Stimulated activated CD8-positive, alpha-beta memory T cell treated with anti-CD3 and anti-CD28 coated beads, Interleukin-15, amount 100 ng/mL, for 1 hour (primary cell): Measurements from ENCODE around the gene FGF3.
A peak's percentile ranks its signal among the peaks of the same experiment; 100 is the strongest.

Experiments used
- DNase-seq: peaks from one replicate; pipeline ENCODE4 v3.0.0-alpha.2; 2020; ENCODE audit warnings: low read depth

Gene FGF3

DNA sequence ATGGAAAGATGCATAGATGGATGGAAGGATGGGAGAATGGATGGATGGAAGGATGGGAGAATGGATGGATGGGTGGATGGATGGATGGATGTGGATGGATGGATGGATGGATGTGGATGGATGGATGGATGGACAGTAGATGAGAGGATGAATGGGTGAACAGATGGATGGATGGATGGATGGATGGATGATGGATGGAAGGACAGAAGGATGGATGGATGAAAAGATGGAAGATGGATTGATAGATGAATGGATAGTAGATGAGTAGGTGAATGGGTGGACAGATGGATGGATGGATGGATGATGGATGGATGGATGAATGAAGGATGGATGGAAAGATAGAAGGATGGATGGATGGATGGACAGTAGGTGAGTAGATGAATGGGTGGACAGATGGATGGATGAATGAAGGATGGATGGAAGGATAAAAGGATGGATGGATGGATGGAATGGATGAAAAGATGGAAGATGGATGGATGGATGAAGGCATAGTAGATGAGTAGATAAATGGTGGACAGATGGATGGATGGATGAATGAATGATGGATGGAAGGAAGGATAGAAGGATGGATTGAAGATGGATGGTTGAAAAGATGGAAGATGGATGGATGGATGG is 15.5 kb downstream of the FGF3 start:
- no peak for DNase-seq

DNA sequence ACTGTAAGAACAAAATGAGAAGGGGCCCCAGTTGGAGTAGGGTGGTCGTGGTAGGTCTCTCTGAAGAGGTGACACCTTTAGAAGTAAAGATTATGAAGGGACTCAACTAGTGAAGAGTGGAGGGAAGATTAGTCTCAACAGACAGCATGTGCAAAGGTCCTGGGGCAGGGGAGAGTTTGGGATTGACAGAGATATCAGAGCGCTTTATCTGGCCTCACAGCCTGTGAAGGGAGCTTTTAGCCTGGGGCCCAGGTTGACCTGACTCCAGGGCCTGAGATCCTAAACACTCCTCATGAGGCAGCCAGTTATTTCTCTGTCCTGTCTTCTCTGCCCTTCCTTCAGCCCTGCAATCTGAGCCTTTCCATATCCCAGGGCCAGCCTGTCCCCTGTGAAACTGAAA is 16.2 kb downstream of the FGF3 start:
- DNase-seq = no peak

DNA sequence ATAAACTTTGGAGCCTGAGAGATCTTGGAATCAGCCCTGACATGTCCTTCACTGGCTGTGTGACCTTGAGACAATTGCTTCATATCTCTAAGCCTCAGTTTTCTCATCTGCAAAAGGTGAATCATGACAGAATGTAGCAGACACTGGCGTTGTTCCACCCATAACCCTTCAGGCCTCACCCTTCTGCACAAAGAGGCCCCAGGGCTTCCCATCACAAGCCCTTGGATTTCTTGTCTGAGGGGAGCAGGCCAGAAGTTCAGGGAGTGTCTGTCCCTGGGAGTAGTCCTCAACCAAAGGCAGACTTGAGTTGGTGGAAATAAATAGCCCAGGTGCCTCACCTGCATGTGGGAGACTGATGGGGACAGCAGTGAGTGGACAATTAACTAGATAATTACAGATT is 16.6 kb downstream of the FGF3 start:
- DNase-seq = no peak

DNA sequence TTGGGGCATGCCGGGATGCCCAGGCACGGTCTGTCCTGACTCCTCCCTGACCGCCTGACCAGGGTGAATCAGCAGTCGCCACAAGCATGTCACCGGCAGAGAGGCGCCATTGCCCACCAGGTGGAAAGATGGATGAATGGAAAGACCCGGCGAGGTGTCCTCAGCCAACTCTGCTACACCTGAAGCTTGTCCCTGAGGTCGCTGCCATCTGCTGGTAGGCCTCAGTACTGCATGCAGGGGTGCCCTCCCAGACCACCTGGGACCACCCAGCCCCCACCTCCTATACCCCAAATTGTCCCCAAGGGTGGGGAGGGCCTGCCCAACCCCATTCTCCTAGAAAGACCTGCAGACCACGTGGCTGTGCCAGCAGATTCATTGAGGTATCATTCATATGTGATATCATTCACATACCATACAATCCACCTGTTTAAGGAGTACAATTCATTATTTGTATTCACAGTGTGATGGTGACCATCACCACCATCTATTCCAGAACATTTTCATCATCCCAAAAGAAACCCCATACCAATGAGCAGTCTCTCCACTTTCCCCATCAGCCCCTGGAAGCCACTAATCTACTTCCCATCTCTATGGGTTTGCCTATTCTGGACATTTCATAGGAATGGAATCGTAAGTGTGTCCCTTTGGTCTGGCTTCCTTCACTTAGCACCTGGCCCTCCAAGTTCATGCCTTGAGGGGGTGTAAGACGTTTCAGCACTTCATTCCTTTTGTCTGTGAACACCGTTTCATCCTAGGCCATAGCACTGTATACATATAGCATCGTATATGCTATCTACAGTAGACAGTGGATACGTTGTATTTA is 17.5 kb downstream of the FGF3 start:
- DNase-seq = peak; percentile 11

DNA sequence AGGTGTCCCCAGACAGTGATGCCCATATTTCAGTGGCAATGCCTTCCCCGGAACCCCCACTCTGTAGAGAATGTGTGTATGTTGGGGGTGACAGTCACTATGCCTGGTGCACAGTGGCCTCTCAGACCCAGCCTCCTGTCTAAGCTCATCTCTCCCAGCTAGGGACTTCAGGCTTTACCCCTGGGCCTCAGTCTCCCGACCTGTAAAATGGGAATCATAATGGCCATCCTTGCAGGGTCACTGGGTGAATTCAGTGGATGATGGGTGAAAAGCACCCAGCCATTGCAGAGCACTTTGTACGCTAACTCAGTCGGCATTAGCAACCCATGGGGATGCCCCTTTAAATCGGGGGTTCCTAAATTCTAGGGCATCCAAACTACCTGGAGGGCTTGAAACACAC is 18.9 kb downstream of the FGF3 start:
- DNase-seq = no peak

DNA sequence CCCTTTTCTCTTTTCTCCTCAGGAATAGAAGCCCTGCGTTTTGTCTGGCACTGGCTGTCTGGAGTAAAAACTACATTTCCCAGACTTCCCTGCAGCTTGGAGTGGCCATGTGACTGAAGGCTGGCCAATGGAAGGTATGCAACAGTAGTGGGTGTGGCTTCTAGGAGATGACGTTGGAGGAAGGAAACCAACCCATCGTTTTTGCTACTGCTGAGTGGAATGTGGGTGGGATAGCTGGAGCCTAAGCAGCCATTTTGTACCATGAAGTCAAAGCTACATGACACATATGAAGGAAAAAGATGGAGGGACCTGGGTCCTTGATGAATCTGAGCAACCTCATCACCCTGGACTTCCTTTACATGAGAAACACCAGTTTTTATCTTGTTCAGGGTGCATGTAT is 19.6 kb downstream of the FGF3 start:
- DNase-seq = no peak

DNA sequence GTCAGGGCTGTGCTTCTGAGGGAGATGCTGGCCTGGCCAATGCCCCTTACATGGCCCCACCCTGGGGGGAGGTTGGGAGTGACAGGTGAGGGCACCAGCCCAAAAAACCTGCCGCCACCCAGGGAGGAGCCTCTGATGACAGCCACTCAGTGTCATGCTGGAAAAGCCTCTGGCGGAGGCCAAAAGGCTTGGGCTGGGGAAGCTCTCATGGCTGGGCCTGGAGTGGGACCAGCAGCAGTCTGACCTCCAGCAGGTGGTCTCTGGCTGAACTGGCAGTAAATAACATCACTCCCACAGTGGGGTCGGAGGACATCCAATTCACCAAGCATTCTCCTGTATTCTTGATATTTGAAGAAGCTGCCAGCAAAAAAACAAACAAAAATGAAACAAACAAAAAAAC is 20.1 kb downstream of the FGF3 start:
- no peak for DNase-seq

DNA sequence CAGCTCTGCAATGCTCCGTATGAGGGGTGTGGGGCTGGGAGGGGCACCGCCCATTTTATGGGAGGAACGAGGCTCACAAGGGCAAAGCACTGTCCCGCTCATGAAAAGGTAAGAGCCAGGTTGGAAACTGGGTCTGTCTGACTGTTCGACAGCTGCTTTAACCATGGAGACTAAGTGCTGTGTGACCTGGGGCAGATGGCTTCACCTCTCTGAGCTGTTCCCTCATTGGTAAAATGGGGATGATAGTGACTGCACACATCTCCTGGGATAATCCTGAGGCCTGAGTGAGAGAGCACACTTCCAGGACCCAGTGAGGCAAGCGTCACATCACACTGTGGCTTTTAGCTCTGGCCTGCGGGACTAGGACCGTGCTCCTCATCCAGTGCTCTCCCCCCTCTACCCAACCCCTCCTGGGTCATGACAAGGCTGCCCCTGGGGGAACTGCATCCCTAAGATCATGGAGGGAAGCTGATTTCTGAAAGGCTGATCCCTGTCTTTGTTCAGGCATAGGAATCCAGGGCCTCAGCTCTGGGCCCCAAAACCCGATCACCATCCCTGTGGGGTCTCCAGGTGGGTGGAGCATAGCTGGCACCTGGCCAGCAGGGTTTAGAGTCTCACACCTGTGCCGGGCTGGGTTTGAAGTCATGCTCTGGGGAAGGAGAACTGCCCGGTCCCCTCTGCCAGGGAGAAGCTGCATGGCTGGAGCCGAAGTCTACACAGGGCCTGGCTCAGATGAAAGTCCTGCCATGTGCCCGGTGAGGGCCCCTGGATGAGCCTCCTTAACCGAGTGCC is 21.3 kb downstream of the FGF3 start:
- no peak for DNase-seq

DNA sequence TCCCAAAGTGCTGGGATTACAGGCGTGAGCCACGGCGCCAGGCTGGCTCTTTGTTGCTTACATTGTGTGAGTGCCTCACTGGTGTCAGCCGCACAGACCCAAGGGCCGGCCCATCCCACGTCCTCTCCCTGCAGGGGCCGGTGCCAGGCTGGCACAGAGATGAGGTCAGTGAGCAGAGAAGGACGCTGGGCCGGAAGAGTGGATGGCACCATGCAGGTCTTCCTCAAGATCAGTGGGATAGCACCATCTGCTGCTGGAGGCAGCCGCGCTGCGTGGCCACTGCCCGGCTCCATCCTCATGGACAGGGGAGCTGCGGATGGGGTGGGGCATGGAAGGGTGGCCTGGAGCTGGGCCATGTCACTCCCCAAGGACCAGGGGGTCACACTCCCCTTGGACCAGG is 22.1 kb downstream of the FGF3 start:
- no peak for DNase-seq

DNA sequence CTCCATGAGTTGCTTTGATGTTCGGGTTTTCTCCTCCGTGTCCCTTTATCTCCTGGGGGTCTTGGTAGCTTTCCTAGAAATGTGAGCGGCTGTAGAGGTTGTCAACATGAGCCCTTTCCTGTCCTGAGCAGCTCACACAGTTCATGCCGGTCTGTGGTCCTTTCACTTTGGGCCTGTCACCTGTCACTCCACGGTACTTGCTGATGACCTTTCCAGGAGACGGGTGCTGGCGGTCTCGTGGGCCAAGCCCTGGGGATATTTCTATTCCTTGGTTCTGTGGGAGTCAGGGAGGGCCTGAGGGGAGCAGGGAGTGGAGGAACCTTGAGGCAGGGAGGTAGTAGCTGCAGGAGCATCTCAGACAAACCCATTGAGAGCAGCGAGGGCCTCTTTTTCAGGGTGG is 23.2 kb downstream of the FGF3 start:
- DNase-seq = no peak

DNA sequence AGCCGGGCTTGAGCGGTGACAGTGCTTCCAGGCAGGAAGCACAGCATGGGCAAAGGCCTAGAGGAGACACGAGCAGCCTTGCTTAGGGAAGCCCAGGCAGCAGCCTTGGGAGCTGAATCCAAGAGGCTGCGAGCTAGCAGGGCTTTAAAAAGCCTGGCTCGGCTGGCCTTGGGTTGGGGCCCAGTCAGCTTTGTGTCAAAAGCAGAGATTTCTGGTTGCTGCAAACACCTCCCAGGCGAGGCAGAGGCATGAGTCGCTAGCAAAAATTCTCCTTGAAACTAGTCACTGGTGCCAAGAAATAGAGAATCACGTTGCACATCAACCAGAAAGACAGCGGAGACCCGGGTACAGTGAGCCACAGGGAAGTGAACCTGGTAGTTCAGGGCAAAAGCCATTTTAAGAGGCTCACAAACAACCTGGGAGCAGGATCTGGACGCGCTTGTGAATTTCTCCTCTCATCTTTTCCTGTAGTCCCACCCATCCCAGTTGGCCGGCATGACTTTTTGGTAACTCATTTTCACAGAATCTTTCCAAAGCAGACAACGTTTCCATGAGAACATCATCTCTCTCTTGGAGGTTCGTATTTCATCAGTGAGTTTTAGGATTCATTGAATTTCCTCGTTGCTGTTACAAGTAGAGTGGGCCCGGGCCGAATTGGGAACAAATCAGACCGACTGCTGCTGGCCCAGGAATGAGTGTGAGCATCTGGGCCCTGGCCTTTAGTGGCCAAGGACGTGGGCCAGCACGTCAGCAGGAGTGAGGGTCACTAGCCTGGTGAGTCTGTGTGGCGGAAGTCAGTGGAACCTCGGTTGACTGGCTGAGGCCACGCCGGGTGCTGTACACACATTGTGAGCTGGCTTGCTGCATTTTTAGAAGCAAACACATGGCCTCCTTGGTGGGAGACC is 27.7 kb downstream of the FGF3 start:
- DNase-seq = no peak

DNA sequence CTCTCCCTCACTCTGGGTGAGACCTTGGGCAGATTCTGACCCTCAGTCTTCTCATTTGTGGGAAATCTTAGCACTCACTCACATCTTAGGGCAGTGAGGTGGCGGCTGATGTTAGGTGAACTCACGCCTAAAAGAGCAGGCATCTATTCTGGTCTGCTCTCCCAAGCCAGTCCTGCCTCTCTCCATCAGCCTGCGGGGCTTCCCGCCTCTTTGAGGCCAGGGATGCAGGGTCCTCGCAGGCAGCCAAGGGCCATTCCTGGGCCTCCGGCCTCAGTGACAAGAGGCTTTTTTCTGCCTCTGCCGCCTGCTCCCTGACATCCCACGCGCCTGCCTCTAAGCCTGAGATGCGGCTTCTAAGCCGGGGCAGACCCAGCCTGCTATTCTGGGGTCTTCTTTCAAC is 30.3 kb downstream of the FGF3 start:
- DNase-seq = no peak

DNA sequence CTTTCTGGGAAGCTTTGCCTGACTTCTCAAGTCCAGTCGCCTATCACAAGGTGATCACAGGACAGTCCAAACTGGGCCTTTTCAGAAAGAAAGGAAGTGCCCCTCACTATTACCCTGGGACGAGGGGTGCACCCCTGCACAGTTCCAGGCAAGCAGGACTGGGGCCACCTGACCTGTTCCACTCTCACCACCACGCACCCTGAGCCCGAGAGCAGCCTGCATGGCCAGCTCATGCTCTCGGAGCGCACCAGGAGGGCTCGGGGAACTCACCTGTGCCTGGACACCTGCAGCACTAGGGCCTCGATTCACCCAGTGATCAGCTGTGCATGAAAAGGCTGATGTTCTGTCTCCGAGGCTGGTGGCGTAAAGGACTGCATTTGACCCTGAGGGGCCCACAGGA is 31.3 kb downstream of the FGF3 start:
- DNase-seq = no peak

DNA sequence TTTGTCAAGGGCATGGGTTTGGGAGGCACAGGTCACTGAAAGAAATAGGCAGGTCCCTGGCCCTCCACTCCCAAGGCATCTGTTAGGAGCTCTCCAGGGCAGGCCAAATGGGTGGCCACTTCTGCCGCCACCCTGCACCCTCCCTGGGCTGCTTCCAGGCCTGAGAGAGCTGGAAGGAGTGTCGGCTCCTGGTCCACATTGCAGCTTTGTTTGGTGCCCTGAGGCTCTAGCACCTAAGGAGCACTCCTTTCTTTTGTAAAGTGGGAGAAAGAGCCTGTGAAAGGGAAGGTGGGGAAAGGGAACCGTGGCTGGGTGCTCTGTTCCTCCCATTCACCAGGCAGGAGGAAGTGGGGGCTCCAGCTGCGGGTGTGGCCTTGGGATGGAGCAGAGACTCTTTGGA is 31.8 kb downstream of the FGF3 start:
- no peak for DNase-seq

DNA sequence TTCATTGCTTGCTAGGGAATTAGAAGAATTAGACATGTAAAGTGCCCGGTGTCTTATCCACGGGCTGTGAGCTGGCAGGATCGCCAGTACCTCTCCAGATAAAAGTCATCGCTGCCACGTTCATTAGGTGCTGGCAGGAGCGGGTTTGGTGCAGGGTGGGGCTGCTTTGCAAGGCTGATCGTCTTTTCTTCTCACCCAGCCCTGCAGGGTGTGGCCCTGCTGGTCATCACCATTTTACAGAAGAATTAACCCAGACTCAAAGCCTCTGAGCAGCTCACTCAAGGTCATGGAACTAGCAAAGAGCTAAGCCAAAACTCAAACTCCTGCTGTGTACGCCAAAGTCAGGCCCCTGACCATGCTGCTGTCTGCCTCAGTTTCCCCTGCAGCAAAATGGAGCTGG is 38.0 kb downstream of the FGF3 start:
- no peak for DNase-seq

DNA sequence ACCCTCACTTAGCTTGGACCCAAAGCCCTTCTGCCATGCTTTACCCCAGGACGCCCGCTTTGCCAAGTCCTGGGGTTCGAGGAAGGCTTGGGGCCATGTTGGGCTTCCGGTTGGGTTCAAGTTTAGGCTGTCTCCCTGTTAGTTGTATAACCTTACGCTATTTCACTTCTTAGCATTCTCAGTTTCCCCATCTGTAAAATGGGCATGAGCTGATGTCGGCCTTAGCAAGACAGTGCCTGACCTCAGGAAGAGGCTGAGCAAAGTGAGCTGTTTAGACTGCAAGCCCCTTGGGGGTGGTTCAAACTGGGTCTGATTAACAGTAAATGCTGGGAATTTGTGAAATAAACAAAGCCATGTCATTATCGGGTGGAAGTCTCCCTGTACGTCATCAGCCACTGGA is 40.8 kb downstream of the FGF3 start:
- DNase-seq = no peak

DNA sequence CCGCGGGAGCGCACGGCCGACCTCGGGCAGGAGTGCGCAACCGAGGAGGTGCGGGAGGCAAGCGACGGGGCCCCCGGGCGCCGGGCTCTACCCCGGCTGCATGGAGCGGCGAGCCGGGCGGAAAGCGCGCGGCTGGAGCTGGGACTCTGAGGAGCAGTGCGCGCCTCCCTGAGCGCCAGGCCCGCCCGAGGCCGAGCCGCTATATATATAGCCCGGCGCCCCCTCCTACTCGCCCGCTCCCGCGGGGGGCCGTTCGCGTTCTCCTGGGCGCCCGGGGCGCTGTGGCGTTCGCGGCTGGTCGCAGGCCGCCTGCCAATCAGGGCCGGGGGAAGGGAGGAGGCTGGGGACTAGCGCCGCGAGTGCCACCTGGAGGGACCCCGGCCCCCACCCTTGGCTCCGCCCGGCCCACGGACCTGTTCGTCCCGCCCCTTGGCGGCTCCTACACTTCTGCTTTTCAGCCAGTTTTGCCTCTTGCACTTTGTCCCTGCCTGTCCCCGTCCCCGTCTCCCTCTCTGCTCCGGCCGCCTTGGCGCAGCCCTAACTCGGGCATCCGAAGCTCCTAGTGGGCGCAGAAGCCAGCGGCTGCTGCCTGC is 44.0 kb downstream of the FGF3 start, which contains the start of gene FGF4:
FGF4 (minus strand) TSS at position 179 of the 593 bp plus-strand sequence. CDS start 257 bp downstream, outside the sequence.
- no peak for DNase-seq

DNA sequence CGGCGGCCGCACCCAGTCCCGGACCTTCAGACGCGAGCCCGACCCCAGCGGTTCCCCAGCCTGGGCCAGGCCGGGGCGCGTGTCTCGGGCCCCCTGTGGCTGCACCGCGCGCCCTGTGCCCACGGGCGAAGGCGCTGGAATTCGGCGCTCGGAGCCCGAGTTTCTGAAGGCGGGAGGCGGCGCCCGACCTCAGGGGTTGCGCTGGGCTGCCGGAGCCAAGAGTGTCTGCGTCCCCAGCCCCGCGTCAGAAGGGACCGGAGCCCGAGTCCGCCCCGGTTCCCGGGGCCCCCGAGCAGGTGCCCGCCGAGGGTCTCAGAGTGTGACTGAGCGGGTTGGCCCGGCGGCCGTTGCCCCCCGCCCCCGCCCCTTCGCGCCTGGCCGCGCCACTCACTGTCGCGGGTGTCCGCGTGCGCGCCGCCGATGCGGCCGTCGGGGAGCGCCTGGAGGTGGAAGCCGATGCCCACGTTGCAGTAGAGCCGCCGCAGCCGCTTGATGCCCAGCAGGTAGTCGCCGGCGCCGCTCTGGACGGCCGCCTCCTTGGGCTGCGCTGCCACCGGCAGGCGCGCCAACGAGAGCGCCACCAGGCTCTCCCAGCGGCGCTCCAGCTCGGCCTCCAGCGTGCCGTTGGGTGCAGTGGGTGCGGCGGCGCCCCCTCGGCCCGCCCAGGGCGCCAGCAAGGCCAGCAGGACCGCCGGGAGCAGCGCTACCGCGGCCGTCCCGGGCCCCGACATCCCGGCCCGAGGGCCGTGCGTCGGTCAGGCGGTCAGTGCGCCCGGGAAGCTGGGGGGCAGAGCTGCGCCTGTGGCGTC is 44.7 kb downstream of the FGF3 start:
- DNase-seq = no peak

DNA sequence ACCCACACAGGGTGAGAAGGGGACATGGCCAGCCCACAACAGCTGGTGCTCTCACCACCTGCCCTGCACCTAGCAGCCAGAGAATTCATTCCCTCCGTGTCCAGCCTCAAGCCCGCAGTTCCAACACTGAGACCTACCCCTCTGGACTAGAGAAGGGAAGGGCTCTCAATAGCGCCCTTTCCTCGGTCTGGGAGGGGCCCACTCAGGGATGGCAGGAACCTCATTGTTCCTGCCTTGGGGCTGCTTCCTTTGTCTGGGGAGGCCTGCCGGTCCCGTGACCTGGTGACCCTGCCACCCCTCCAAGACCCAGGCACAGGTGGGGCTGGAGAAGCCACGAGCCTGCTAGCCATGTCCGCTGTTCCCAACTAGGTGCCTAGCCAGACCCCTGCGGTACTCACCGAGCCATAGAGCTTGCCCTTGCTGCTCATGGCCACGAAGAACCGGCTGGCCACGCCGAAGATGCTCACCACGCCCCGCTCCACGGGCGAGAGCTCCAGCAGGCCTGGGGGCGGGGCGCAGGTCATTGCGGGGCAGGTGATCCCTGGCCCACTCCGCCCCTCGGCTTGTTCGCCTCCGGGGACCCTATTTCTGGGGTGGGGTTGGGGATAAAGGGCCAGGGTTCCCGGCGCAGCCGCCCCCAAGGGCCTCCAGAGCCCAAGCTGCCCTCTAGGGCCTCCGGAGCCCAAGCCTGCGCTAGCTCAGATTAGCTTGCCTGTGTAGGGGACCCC is 45.4 kb downstream of the FGF3 start:
- DNase-seq = no peak

DNA sequence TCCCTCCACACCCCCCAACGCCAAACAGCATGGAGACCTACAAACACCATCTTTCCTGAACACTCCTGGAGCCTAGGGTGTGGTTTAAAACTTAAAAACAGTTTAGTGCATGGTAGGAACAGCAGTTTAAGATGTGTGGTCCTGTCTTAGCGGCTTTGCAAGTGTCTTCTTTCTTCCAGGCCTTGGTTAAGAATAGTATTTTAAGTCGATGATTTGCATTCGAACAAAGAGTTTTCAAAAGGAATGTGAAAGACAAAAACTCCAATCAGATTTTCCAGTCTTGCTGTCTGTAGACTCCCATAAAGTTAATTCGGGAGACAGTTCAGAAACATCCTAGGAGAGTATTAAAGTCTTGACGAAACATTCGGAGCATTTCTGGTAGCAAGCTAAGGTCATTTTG is 47.8 kb downstream of the FGF3 start:
- no peak for DNase-seq
